HUES64 (cell line): Measurements from ENCODE around the gene IGFBP2.
A peak's percentile ranks its signal among the peaks of the same experiment; 100 is the strongest.

Experiments used
- H3K27ac ChIP-seq: 2 replicates; pipeline ENCODE4 v1.7.0; 2013; ENCODE audit warnings: low read depth, low read length, inconsistent platforms
- H3K27me3 ChIP-seq: 2 replicates; pipeline ENCODE4 v1.6.1; 2013; ENCODE audit warnings: mild to moderate bottlenecking, low read length; ENCODE audit not compliant: insufficient read depth
- H3K36me3 ChIP-seq: 2 replicates; pipeline ENCODE4 v1.6.1; 2013; ENCODE audit warnings: mild to moderate bottlenecking, low read length; ENCODE audit not compliant: insufficient read depth
- H3K4me1 ChIP-seq: 2 replicates; pipeline ENCODE4 v1.6.1; 2013; ENCODE audit warnings: mild to moderate bottlenecking, low read length, moderate library complexity; ENCODE audit not compliant: insufficient read depth
- H3K4me3 ChIP-seq: 2 replicates; pipeline ENCODE4 v1.5.1; 2013; ENCODE audit warnings: mild to moderate bottlenecking, low read length, moderate library complexity
- H3K9ac ChIP-seq: 2 replicates; pipeline ENCODE4 v1.6.1; 2013; ENCODE audit warnings: mild to moderate bottlenecking, low read depth, low read length
- H3K9me3 ChIP-seq: 2 replicates; pipeline ENCODE4 v1.6.1; 2013; ENCODE audit warnings: low read depth, low read length; ENCODE audit not compliant: insufficient read depth
- WGBS: fragments of 150-250, 120-280 bp; methylation state at CpG from one replicate; pipeline ENCODE4 v1.1.7; 2013; ENCODE audit warnings: missing lambda C conversion rate; 5-methylcytosine and 5-hydroxymethylcytosine counted together

Gene IGFBP2

GRCh38 chr2:216644842-216645635, 11.8 kb downstream of the IGFBP2 start:
- Histone ChIP-seq H3K27ac (no peak overlapping the region), H3K4me1 (peaks cover 36% of the 10 kb centered on the region), H3K36me3 (peaks cover 72% of the 10 kb centered on the region), H3K9ac (no peak overlapping the region), H3K4me3 (no peak overlapping the region), H3K27me3 (no peaks in the 10 kb centered on the region), H3K9me3 (no peaks in the 10 kb centered on the region)
- 88% methylated on average over 4 of the region's 4 CpGs for WGBS

DNA sequence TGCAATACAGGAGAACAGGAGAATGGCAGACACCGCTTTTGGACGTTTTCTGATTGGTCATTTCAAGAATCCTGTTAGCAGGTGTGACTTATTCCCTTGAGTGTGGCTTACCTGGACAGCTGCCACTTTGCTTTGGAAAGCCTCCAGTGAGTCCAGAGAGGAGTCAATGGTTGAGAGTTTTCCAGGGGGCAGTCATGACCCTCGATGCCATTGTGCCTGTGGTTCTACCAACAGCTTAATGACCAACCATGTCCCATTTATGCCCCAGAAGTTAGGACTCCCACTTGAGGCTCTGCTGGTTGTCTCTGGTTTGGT, 12.4 kb downstream of the IGFBP2 start:
- H3K36me3 ChIP-seq = peaks cover 72% of the 10 kb centered on the region
- WGBS = 92% methylated on average over 3 of the region's 3 CpGs
- no peak overlapping the region for H3K27ac ChIP-seq
- no peak overlapping the region for H3K4me3 ChIP-seq
- peaks cover 42% of the 10 kb centered on the region for H3K4me1 ChIP-seq
- H3K27me3 ChIP-seq = no peaks in the 10 kb centered on the region
- H3K9me3 ChIP-seq = no peaks in the 10 kb centered on the region
- no peak overlapping the region for H3K9ac ChIP-seq

- no peaks in the 10 kb centered on the region for H3K9me3 ChIP-seq
- H3K4me1 ChIP-seq = peaks cover 47% of the 10 kb centered on the region
- H3K4me3 ChIP-seq = no peak overlapping the region
- H3K27me3 ChIP-seq = no peaks in the 10 kb centered on the region
- 95% methylated on average over 3 of the region's 3 CpGs for WGBS
- no peak overlapping the region for H3K27ac ChIP-seq
- H3K36me3 ChIP-seq = peaks cover 71% of the 10 kb centered on the region
- H3K9ac ChIP-seq = no peak overlapping the region
These were observed 12.9 kb downstream of the IGFBP2 start for GRCh38 chr2:216646116-216646515.

GRCh38 chr2:216648105-216648504, 14.9 kb downstream of the IGFBP2 start:
- 94% methylated on average over 3 of the region's 3 CpGs for WGBS
- Histone ChIP-seq H3K4me1 (peaks cover 50% of the 10 kb centered on the region), H3K9ac (no peak overlapping the region), H3K36me3 (peaks cover 69% of the 10 kb centered on the region), H3K9me3 (no peaks in the 10 kb centered on the region), H3K27ac (no peak overlapping the region), H3K4me3 (no peak overlapping the region), H3K27me3 (no peaks in the 10 kb centered on the region)

DNA sequence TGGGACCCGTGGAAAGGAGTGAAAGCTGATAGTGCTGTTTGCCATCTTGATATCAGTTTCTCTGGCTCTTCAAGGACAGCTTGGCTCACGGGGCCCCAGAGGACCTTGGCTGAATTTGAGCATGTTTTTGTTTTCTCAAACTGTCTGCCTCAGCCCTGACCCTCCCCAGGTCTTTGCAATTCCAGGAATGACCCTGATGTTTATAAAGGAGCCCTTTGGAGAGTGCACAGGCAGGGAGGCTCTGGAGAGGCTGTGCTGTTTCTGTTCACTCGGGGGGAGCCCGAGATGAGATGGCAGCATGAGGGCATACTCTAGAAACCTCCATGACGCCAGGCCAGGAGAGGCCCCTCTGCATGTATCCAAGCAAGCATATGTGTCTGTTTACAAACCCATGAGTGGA, 16.4 kb downstream of the IGFBP2 start:
- peak overlapping the region; percentile 17 for H3K27ac ChIP-seq
- H3K27me3 ChIP-seq = no peaks in the 10 kb centered on the region
- no peak overlapping the region for H3K4me3 ChIP-seq
- H3K9ac ChIP-seq = no peak overlapping the region
- 83% methylated on average over 5 of the region's 5 CpGs for WGBS
- H3K36me3 ChIP-seq = peaks cover 64% of the 10 kb centered on the region
- H3K4me1 ChIP-seq = peaks cover 36% of the 10 kb centered on the region
- no peaks in the 10 kb centered on the region for H3K9me3 ChIP-seq

DNA sequence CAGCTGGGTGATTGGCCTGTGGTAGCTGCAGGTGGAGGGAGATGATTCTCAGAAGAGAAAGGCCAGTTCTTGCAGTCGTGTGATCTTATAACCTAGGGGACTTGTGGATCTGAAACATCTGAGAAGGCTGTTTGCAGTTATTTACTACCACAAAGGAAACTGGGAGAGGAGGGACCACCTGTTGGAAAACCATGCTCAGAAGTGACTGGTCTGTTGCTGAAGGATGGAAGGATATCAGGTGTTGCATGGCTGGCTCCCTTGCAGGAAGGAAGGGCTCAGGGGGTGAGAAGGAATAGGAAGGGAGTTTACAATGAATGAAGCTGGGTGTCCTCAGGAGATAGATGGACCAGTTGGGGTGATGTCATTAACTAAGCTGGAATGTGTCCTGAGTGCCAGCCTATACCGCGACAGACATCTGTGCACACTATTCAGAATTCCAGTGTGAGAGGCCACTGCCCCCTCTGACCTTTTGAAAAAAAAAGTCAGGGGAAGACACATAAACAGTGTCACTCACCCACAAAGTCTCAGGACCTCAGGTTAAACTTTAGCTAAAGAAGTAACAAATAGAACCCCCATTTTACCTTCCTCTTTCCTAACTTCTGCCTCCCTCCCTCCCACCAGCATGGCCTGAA, 17.5 kb downstream of the IGFBP2 start:
- no peak overlapping the region for H3K4me3 ChIP-seq
- H3K36me3 ChIP-seq = peaks cover 55% of the 10 kb centered on the region
- H3K9ac ChIP-seq = no peak overlapping the region
- peaks cover 32% of the 10 kb centered on the region for H3K4me1 ChIP-seq
- H3K27me3 ChIP-seq = no peaks in the 10 kb centered on the region
- 95% methylated on average over 3 of the region's 3 CpGs for WGBS
- H3K27ac ChIP-seq = no peak overlapping the region
- no peaks in the 10 kb centered on the region for H3K9me3 ChIP-seq

GRCh38 chr2:216651351-216651881, 18.2 kb downstream of the IGFBP2 start:
- no peaks in the 10 kb centered on the region for H3K9me3 ChIP-seq
- H3K4me1 ChIP-seq = peaks cover 32% of the 10 kb centered on the region
- no peak overlapping the region for H3K27ac ChIP-seq
- H3K27me3 ChIP-seq = no peaks in the 10 kb centered on the region
- H3K9ac ChIP-seq = no peak overlapping the region
- no peak overlapping the region for H3K4me3 ChIP-seq
- H3K36me3 ChIP-seq = peaks cover 55% of the 10 kb centered on the region
- 98% methylated on average over 5 of the region's 6 CpGs for WGBS

- Histone ChIP-seq H3K4me1 (peaks cover 32% of the 10 kb centered on the region), H3K9me3 (no peaks in the 10 kb centered on the region), H3K27me3 (no peaks in the 10 kb centered on the region), H3K4me3 (no peak overlapping the region), H3K9ac (no peak overlapping the region), H3K36me3 (peaks cover 59% of the 10 kb centered on the region), H3K27ac (no peak overlapping the region)
- WGBS = 80% methylated on average over 4 of the region's 4 CpGs
These were observed 19.3 kb downstream of the IGFBP2 start for GRCh38 chr2:216652566-216652965.

GRCh38 chr2:216653093-216653799, 20.0 kb downstream of the IGFBP2 start:
- no peak overlapping the region for H3K27ac ChIP-seq
- peaks cover 32% of the 10 kb centered on the region for H3K4me1 ChIP-seq
- no peak overlapping the region for H3K4me3 ChIP-seq
- no peaks in the 10 kb centered on the region for H3K27me3 ChIP-seq
- WGBS = 92% methylated on average over 3 of the region's 4 CpGs
- no peaks in the 10 kb centered on the region for H3K9me3 ChIP-seq
- H3K9ac ChIP-seq = no peak overlapping the region
- H3K36me3 ChIP-seq = peaks cover 58% of the 10 kb centered on the region

- Histone ChIP-seq H3K27ac (no peak overlapping the region), H3K27me3 (no peaks in the 10 kb centered on the region), H3K9me3 (no peaks in the 10 kb centered on the region), H3K4me3 (no peak overlapping the region), H3K9ac (no peak overlapping the region), H3K36me3 (peaks cover 60% of the 10 kb centered on the region), H3K4me1 (peaks cover 32% of the 10 kb centered on the region)
- WGBS = 91% methylated on average over 2 of the region's 2 CpGs
These were observed 20.7 kb downstream of the IGFBP2 start for GRCh38 chr2:216653931-216654365.

DNA sequence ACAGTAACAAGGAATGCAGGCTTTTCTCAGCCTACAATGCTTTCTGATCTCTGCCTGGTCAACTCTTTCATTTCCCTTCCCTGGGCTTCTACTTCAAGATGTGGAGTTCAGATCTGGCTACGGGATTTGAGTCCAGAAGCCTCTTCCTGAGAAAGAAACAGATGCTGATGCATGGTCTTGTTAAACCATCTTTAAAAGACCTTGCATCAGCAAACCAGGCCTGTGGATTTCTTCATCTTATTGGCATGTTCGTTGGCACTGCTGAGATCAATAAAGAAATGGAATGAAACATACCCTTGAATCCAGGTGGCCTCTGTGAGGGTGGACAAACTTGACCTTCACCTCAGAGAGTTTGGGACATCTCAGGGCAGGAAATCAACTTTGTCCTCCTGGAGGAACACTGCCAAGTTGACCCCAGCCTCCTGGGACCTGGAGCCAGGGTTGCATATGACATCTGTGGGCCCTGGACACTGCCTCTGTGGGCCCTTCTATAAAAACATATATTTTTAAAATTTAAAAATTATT, 21.4 kb downstream of the IGFBP2 start:
- WGBS = 94% methylated on average over 2 of the region's 2 CpGs

More for the DNA sequence above, 21.4 kb downstream of the IGFBP2 start:
- H3K4me1 ChIP-seq = peaks cover 25% of the 10 kb centered on the region
- H3K9ac ChIP-seq = no peak overlapping the region
- no peak overlapping the region for H3K4me3 ChIP-seq
- no peaks in the 10 kb centered on the region for H3K27me3 ChIP-seq
- H3K36me3 ChIP-seq = peaks cover 61% of the 10 kb centered on the region
- H3K9me3 ChIP-seq = no peaks in the 10 kb centered on the region
- H3K27ac ChIP-seq = no peak overlapping the region
